ENCODE results near the gene ALDH3A1. TPM values are rescaled to one million over a fixed set of nuclear protein-coding genes. Genes with fewer than 3 reads are reported as not detected.

The ALDH3A1 gene
- total RNA-seq, 2 donors from 2014 or later = 3.7 to 6.6 TPM

- Histone ChIP-seq H3K27ac (no peak overlapping the region), H3K4me3 (no peak overlapping the region), H3K9ac (ENCODE audit: low read depth in 2 of 2, low read length in 2 of 2) (no peak overlapping the region), H3K9me3 (no peaks in the 10 kb centered on the region), H3K36me3 (no peaks in the 10 kb centered on the region), H3K27me3 (no peaks in the 10 kb centered on the region), H3K4me1 (no peaks in the 10 kb centered on the region)
- no peak for DNase-seq
- TF ChIP-seq CTCF (IDR thresholded peaks at IDR 0.05) = no peak
- intact Hi-C loops (cut with DNase I) = loop anchor here (10.0 kb wide), 1 partner anchor 102 kb away; no protein-coding TSS in a partner anchor
Observed at GRCh38 chr17:19756546-19756945, 8.4 kb upstream of the ALDH3A1 start.

GRCh38 chr17:19755821-19756510, 7.9 kb upstream of the ALDH3A1 start:
- H3K27me3 ChIP-seq = no peaks in the 10 kb centered on the region
- TF ChIP-seq CTCF (IDR thresholded peaks at IDR 0.05) = no peak
- H3K36me3 ChIP-seq = no peaks in the 10 kb centered on the region
- peak; percentile 14 for DNase-seq
- no peaks in the 10 kb centered on the region for H3K4me1 ChIP-seq
- no peaks in the 10 kb centered on the region for H3K9me3 ChIP-seq
- no peak overlapping the region for H3K9ac ChIP-seq (ENCODE audit: low read depth in 2 of 2, low read length in 2 of 2)
- no peak overlapping the region for H3K4me3 ChIP-seq
- intact Hi-C loops (cut with DNase I) = loop anchor here (10.0 kb wide), 1 partner anchor 101 kb away; no protein-coding TSS in a partner anchor
- no peak overlapping the region for H3K27ac ChIP-seq

GRCh38 chr17:19755392-19755791, 7.3 kb upstream of the ALDH3A1 start:
- intact Hi-C loops (cut with DNase I) = loop anchor here (10.0 kb wide), 1 partner anchor 101 kb away; no protein-coding TSS in a partner anchor
- H3K27me3 ChIP-seq = no peaks in the 10 kb centered on the region
- no peaks in the 10 kb centered on the region for H3K4me1 ChIP-seq
- H3K9me3 ChIP-seq = no peaks in the 10 kb centered on the region
- H3K27ac ChIP-seq = no peak overlapping the region
- DNase-seq = peak; percentile 15
- H3K4me3 ChIP-seq = no peak overlapping the region
- no peak for TF ChIP-seq CTCF (IDR thresholded peaks at IDR 0.05)
- H3K36me3 ChIP-seq = no peaks in the 10 kb centered on the region
- no peak overlapping the region for H3K9ac ChIP-seq (ENCODE audit: low read depth in 2 of 2, low read length in 2 of 2)

- Histone ChIP-seq H3K9ac (ENCODE audit: low read depth in 2 of 2, low read length in 2 of 2) (peak overlapping the region in 1 of 2 donors; percentile 36), H3K27ac (no peak overlapping the region), H3K36me3 (no peaks in the 10 kb centered on the region), H3K4me1 (no peaks in the 10 kb centered on the region), H3K9me3 (no peaks in the 10 kb centered on the region), H3K4me3 (no peak overlapping the region), H3K27me3 (no peaks in the 10 kb centered on the region)
- peak; percentile 63 for DNase-seq
- intact Hi-C loops (cut with DNase I) = loop anchor here (10.0 kb wide), 1 partner anchor 99 kb away; no protein-coding TSS in a partner anchor
- TF ChIP-seq CTCF (IDR thresholded peaks at IDR 0.05) = peak; percentile 31
Observed at GRCh38 chr17:19753661-19754463, 5.8 kb upstream of the ALDH3A1 start.

GRCh38 chr17:19753051-19753509, 5.0 kb upstream of the ALDH3A1 start:
- TF ChIP-seq CTCF (IDR thresholded peaks at IDR 0.05) = no peak
- no peaks in the 10 kb centered on the region for H3K27me3 ChIP-seq
- no peaks in the 10 kb centered on the region for H3K9me3 ChIP-seq
- no peak overlapping the region for H3K9ac ChIP-seq (ENCODE audit: low read depth in 2 of 2, low read length in 2 of 2)
- peak overlapping the region; percentile 4 for H3K27ac ChIP-seq
- peak; percentile 57 for DNase-seq
- no peaks in the 10 kb centered on the region for H3K4me1 ChIP-seq
- H3K36me3 ChIP-seq = no peaks in the 10 kb centered on the region
- H3K4me3 ChIP-seq = no peak overlapping the region
- intact Hi-C loops (cut with DNase I) = loop anchor here (10.0 kb wide), 1 partner anchor 98 kb away; no protein-coding TSS in a partner anchor

Measured in colonic mucosa (tissue), 4 donors.